Right lobe of liver (tissue), 6 donors: ENCODE results near the gene ARTN. TPM values are rescaled to one million over a fixed set of nuclear protein-coding genes. Genes with fewer than 3 reads are reported as not detected.
A peak's percentile ranks its signal among the peaks of the same experiment; 100 is the strongest.

Source experiments
- ATAC-seq, 4 donors: fragments of 200-7000 bp; cut with Tn5 transposase; one replicate each; pipeline ENCODE4 v1.9.1; 2020; ENCODE audit warnings: mild to moderate bottlenecking in 4 of 4, moderate library complexity in 4 of 4
- DNase-seq, 3 donors: peaks; one replicate each; pipeline ENCODE4 v3.0.0-alpha.2; 2020
- H3K27ac ChIP-seq, 3 donors: fragments of 200-600 bp; one replicate each; pipeline ENCODE4 v1.8.0; 2022
- H3K27me3 ChIP-seq, 2 donors: fragments of 200-600 bp; one replicate each; pipeline ENCODE4 v1.8.0; 2022
- H3K36me3 ChIP-seq, 4 donors: fragments of 200-600 bp; sonication (generic) in 1 of 4; one replicate each; pipeline versions ENCODE4 v1.5.1 to v1.8.0; 2017 to 2022; ENCODE audit warnings: control low read depth in 1 of 4
- H3K4me1 ChIP-seq, 4 donors: fragments of 200-600 bp; sonication (generic) in 1 of 4; one replicate each; pipeline versions ENCODE4 v1.5.1 to v1.8.0; 2017 to 2022; ENCODE audit warnings: control low read depth in 1 of 4
- H3K4me3 ChIP-seq, 3 donors: fragments of 200-600 bp; one replicate each; pipeline ENCODE4 v1.8.0; 2022
- H3K9me3 ChIP-seq, 4 donors: fragments of 200-600 bp; sonication (generic) in 1 of 4; one replicate each; pipeline versions ENCODE4 v1.5.1 to v1.8.0; 2017 to 2022; ENCODE audit warnings: control low read depth in 1 of 4
- POLR2A ChIP-seq: fragments of 450-650 bp; IDR thresholded peaks from one replicate; pipeline ENCODE4 v1.6.1; 2017; ENCODE audit warnings: antibody characterized with exemption, mild to moderate bottlenecking
- WGBS: methylation state at CpG from one replicate; pipeline ENCODE4 v1.1.6; 2018; ENCODE audit warnings: low coverage, low lambda C conversion rate; ENCODE audit not compliant: insufficient coverage; ENCODE audit errors: missing lambda C conversion rate; 5-methylcytosine and 5-hydroxymethylcytosine counted together
- intact Hi-C, 2 donors: fragments of 100-400 bp; cut with DNase I; formaldehyde crosslinking; loops; one replicate each; pipeline versions ENCODE4 v1.11.2 to v1.14.1; 2022
- total RNA-seq, 6 experiments: library from RNA; depleted of rRNA in 2 of 6; stranded (reverse); fragments of >200 nt in 2 of 6; fragmentation: NEBNext Ultra II Directional in 3 of 6; extraction: Animal tissue kit (Norgen Biotek cat#: 25700) in 3 of 6; gene quantifications; one replicate each; pipeline versions ENCODE4 v1.1.0 to v1.2.4, GENCODE V29; 2016 to 2023
- TF ChIP-seq, protein P1 (sequence below), 4 donors: fragments of 200-600 bp in 3 of 4; fragments of 450-650 bp in 1 of 4; IDR thresholded peaks; one replicate each; pipeline versions ENCODE4 v1.5.1 to v1.8.0; 2016 to 2022; ENCODE audit warnings: antibody characterized with exemption in 4 of 4, mild to moderate bottlenecking in 2 of 4
- donor health status: DM: no; HTN: yes; CAD: no.
- donor health status: DM: no; HTN: no; CAD: no.
- donor health status: DM: no; HTN: no; CAD: no.
- donor health status: DM: no; HTN: yes; CAD: no.
- donor health status: DM: no; HTN: yes; CAD: no.

Gene ARTN
- total RNA-seq, 6 experiments from 2014 or later, result 0.31 to 0.32 (median 0.31) TPM; not detected in 3

DNA sequence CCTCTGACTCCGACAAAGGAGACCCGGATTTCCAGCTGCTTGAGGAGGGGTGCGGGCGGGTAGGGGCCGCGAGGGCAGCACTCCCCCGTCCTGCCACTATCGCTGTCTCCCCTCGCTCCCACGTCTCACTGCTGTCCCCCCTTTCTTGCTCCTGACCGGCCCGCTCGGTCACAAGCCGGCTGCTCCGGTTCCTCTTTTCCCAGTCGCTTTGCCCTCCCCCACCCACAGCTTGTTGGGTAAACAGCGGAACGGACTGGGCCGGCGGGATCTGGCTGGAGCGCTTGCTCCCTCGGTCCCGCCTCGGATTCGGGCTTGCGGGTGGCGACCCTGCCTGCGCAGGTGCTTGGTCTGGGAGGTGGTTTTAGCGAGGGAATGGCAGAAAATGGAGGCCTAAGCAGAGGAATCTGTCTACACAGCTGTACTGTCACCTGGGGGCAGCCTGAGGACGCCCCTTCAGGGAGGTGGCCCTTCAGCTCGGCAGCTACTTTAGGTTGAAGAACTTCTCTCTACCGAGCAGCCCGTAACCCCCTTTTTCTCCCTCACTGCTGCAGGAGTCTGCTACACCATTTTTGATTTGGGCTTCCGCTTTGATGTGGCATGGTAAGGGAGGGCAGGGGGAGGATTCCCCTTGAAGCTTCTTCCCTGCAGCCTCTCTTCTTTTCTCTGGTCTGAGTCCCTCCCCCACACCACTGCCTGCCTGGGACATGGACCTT is 41.8 kb downstream of the ARTN start:
- under 1% methylated on average over 24 of the region's 34 CpGs for WGBS
- H3K9me3 ChIP-seq, result no peaks in the 10 kb centered on the region

GRCh38 chr1:43976045-43976444 is 42.4 kb downstream of the ARTN start:
- Histone ChIP-seq H3K36me3 (peaks cover 0 to 14% (median 5%) of the 10 kb centered on the region in 4 donors), H3K9me3 (no peaks in the 10 kb centered on the region), H3K4me1 (peaks cover 0 to 39% (median 13%) of the 10 kb centered on the region in 4 donors), H3K4me3 (peak overlapping the region; percentile 84 to 98 (median 97)), H3K27ac (peak overlapping the region in 1 of 3 donors; percentile 93), H3K27me3 (no peaks in the 10 kb centered on the region)
- intact Hi-C loops, result no loop called here
- ATAC-seq (no peak), DNase-seq (peak in 1 of 3 donors; percentile 53)
- TF ChIP-seq, protein P1, sequence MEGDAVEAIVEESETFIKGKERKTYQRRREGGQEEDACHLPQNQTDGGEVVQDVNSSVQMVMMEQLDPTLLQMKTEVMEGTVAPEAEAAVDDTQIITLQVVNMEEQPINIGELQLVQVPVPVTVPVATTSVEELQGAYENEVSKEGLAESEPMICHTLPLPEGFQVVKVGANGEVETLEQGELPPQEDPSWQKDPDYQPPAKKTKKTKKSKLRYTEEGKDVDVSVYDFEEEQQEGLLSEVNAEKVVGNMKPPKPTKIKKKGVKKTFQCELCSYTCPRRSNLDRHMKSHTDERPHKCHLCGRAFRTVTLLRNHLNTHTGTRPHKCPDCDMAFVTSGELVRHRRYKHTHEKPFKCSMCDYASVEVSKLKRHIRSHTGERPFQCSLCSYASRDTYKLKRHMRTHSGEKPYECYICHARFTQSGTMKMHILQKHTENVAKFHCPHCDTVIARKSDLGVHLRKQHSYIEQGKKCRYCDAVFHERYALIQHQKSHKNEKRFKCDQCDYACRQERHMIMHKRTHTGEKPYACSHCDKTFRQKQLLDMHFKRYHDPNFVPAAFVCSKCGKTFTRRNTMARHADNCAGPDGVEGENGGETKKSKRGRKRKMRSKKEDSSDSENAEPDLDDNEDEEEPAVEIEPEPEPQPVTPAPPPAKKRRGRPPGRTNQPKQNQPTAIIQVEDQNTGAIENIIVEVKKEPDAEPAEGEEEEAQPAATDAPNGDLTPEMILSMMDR (IDR thresholded peaks at IDR 0.05), result no peak
- no peak for TF ChIP-seq POLR2A
- 50% methylated on average over 2 of the region's 4 CpGs for WGBS

More for the DNA sequence above, 41.8 kb downstream of the ARTN start:
- DNase-seq, result peak; percentile 77 to 86 (median 78)
- no peaks in the 10 kb centered on the region for H3K27me3 ChIP-seq
- intact Hi-C loops, result no loop called here
- peak; percentile 22 to 60 (median 40) for ATAC-seq
- peak overlapping the region; percentile 86 to 93 (median 91) for H3K27ac ChIP-seq
- H3K4me3 ChIP-seq, result peak overlapping the region; percentile 84 to 98 (median 97)
- H3K36me3 ChIP-seq, result peaks cover 0 to 14% (median 5%) of the 10 kb centered on the region in 4 donors
- H3K4me1 ChIP-seq, result peaks cover 0 to 45% (median 16%) of the 10 kb centered on the region in 4 donors
- no peak for TF ChIP-seq POLR2A
- TF ChIP-seq, protein P1 (IDR thresholded peaks at IDR 0.05), result no peak

GRCh38 chr1:43976890-43977289 is 43.3 kb downstream of the ARTN start:
- intact Hi-C loops, result no loop called here
- Histone ChIP-seq H3K9me3 (no peaks in the 10 kb centered on the region), H3K36me3 (peaks cover 0 to 14% (median 5%) of the 10 kb centered on the region in 4 donors), H3K4me1 (peaks cover 0 to 39% (median 13%) of the 10 kb centered on the region in 4 donors), H3K27ac (no peak overlapping the region), H3K4me3 (no peak overlapping the region), H3K27me3 (no peaks in the 10 kb centered on the region)
- no peak for ATAC-seq
- DNase-seq, result peak in 1 of 3 donors; percentile 39
- TF ChIP-seq POLR2A, result no peak
- TF ChIP-seq, protein P1 (IDR thresholded peaks at IDR 0.05), result no peak
- WGBS, result 87% methylated on average over 7 of the region's 8 CpGs

- no peak for ATAC-seq
These were observed 44.0 kb downstream of the ARTN start for GRCh38 chr1:43977376-43978263.

More at GRCh38 chr1:43977376-43978263, 44.0 kb downstream of the ARTN start:
- H3K4me3 ChIP-seq, result no peak overlapping the region
- H3K27ac ChIP-seq, result peak overlapping the region in 1 of 3 donors; percentile 56
- no peaks in the 10 kb centered on the region for H3K9me3 ChIP-seq
- no peaks in the 10 kb centered on the region for H3K27me3 ChIP-seq
- TF ChIP-seq POLR2A, result no peak
- TF ChIP-seq, protein P1 (IDR thresholded peaks at IDR 0.05), result no peak
- no peak for DNase-seq
- intact Hi-C loops, result no loop called here
- WGBS, result 52% methylated on average over 7 of the region's 9 CpGs
- peaks cover 0 to 14% (median 5%) of the 10 kb centered on the region in 4 donors for H3K36me3 ChIP-seq
- peaks cover 0 to 39% (median 13%) of the 10 kb centered on the region in 4 donors for H3K4me1 ChIP-seq
